ENCODE data around the gene HNRNPUL2. TPM values are rescaled to one million over a fixed set of nuclear protein-coding genes. Genes with fewer than 3 reads are reported as not detected.
A peak's percentile ranks its signal among the peaks of the same experiment; 100 is the strongest.

The HNRNPUL2 gene
- total and polyA plus RNA-seq, 9 of the 15 experiments (the other 6 are each of a cell fraction or from before 2014, with no cell fraction given), result 0.89 to 44.3 (median 15.2) TPM

DNA sequence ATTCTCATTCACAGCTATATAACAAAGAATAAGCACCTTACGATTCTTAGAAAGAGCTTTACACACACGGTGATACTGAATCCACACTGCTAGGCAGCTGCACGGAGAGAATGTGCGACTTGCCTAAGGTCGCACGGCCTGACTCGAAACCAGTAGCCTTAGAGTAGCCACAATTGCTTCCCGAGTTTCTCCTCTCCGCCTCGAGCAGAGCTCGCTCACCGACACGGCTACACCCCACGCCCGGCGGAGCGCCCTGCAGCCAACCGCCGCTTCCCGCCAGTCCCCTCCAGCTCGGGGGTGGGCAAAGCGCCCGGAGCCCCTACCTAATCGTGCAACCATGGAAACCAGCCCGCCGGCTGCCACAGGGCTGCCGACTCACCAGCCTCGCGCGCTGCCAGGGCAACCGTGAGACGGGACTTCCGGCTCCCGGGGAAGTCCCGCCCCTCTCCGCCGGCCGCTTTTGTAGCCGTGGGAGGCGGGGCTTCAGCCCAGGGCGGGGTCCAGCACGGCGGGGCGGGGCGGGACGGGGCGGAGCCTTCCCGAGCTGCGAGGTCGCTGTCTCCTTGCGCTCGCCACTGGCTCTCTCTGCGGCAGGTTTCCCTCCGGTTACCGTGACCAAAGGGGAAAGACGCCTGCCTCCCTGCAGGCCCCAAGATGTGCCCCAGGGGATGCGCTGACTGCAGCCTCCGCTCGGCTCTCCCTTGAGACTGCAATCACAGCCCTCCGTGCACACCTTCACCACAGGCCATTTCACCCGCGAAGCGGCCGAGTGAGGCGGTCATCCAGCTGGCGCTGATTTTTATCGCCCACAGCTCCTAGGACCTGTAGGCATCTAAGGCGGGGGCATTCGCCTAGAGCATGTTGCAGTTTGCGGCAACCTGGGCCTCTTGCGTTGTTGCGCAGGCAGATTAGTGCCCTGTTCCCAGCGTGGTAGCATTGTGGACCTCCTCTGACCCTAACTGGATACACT, 21.1 kb downstream of the HNRNPUL2 start:
- Histone ChIP-seq H3K9me1 (ENCODE audit: control insufficient read depth, insufficient read depth, low read length) (peaks cover 2% of the 10 kb centered on the region), H3K4me3 (peak overlapping the region; percentile 72), H3K79me2 (ENCODE audit: control insufficient read depth, insufficient read depth, low read length) (peaks cover 14% of the 10 kb centered on the region), H2AFZ (ENCODE audit: low read depth, low read length) (peak overlapping the region; percentile 87), H3K36me3 (ENCODE audit: control insufficient read depth, insufficient read depth, low read length) (peaks cover 63% of the 10 kb centered on the region), H3K9me3 (replicated peaks; ENCODE audit: control insufficient read depth, insufficient read depth, low read depth, low read length) (no peaks in the 10 kb centered on the region), H3K27ac (ENCODE audit: extremely low read depth, low read depth, low read length) (peak overlapping the region; percentile 82), H3K4me2 (ENCODE audit: insufficient read depth, low read length) (peak overlapping the region; percentile 97), H3K9ac (ENCODE audit: insufficient read depth in 1 of 2, low read depth in 2 of 2, low read length in 2 of 2) (peak overlapping the region; percentile 76 to 93), H3K4me1 (replicated peaks in 1 of 2; ENCODE audit: control insufficient read depth in 2 of 2, insufficient read depth in 2 of 2, low read length in 2 of 2) (peaks cover 29 to 42% of the 10 kb centered on the region in 2 experiments), H3K27me3 (ENCODE audit: control insufficient read depth in 2 of 2, insufficient read depth in 2 of 2, low read length in 2 of 2) (no peaks in the 10 kb centered on the region), H4K20me1 (replicated peaks; ENCODE audit: control insufficient read depth, insufficient read depth, low read length) (peaks cover 3% of the 10 kb centered on the region; the same call in 1 of the 2 replicates)
- ChIA-PET POLR2A (interaction anchor here (0.6 to 4.1 kb wide), 23 partner anchors 10 to 341 kb away, joined by 3 to 31 read pairs (median 4); partner anchors contain the start of genes C11orf98, CSKMT, GANAB and HNRNPUL2), CTCF (ENCODE audit: low intra/inter-chr PET ratio) (no interaction called here)
- FAIRE-seq (peak; percentile 77), ATAC-seq (peak; percentile 95), DNase-seq (ENCODE audit: extremely low read depth in 1 of 4, low spot score in 3 of 4) (peak; percentile 93 to 97 (median 96))
- WGBS (ENCODE audit: insufficient coverage, low coverage, missing lambda C conversion rate), result 3% methylated on average over 61 of the region's 73 CpGs
- in situ Hi-C loops (cut with MboI) (no loop called here), intact Hi-C loops (cut with micrococcal nuclease) (loop anchor here (2.0 to 5.0 kb wide), 2 partner anchors 21 to 309 kb away; partner anchors contain the start of gene HNRNPUL2)
- BruUV-seq (replicated peaks), result TSS peak; percentile 45
- TF ChIP-seq RBM22 (IDR thresholded peaks at IDR 0.05; ENCODE audit: low read depth, low read length, poor library complexity, severe bottlenecking), result peak; percentile 94
- TF ChIP-seq MAFG (tag; conservative IDR thresholded peaks at IDR 0.05), result 0 out of 2 replicates have a peak, but pooled peaks have one; percentile 3
- TF ChIP-seq HNRNPLL (IDR thresholded peaks at IDR 0.05; ENCODE audit: low read depth, low read length, poor library complexity, severe bottlenecking), result peak; percentile 34
- peak in 1 of 2 experiments; percentile 88; a peak in 2 of 4 replicates for TF ChIP-seq HDAC1 (IDR thresholded peaks at IDR 0.05)
- TF ChIP-seq HNRNPUL1 (IDR thresholded peaks at IDR 0.05; ENCODE audit: low read length), result no peak
- peak; percentile 64 for TF ChIP-seq CTBP1 (IDR thresholded peaks at IDR 0.05; ENCODE audit: borderline replicate concordance)
- peak; percentile 85 for TF ChIP-seq TBP (optimal IDR thresholded peaks at IDR 0.05; ENCODE audit: low read depth, low read length)
- TF ChIP-seq, protein P1, sequence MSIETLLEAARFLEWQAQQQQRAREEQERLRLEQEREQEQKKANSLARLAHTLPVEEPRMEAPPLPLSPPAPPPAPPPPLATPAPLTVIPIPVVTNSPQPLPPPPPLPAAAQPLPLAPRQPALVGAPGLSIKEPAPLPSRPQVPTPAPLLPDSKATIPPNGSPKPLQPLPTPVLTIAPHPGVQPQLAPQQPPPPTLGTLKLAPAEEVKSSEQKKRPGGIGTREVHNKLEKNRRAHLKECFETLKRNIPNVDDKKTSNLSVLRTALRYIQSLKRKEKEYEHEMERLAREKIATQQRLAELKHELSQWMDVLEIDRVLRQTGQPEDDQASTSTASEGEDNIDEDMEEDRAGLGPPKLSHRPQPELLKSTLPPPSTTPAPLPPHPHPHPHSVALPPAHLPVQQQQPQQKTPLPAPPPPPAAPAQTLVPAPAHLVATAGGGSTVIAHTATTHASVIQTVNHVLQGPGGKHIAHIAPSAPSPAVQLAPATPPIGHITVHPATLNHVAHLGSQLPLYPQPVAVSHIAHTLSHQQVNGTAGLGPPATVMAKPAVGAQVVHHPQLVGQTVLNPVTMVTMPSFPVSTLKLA (conservative IDR thresholded peaks at IDR 0.05), result peak in 1 of 2 experiments; percentile 75; a peak in 3 of 4 replicates
- peak; percentile 79 for TF ChIP-seq CXXC5 (CRISPR knock-in tag; IDR thresholded peaks at IDR 0.05)
- no peak for TF ChIP-seq ZNF140 (CRISPR knock-in tag; IDR thresholded peaks at IDR 0.05)
- no peak for TF ChIP-seq ZBED1 (IDR thresholded peaks at IDR 0.05)
- no peak for TF ChIP-seq KAT7 (CRISPR knock-in tag; IDR thresholded peaks at IDR 0.05; ENCODE audit: borderline replicate concordance)
- peak; percentile 32; the same call in 1 of the 2 replicates for TF ChIP-seq MYC (IDR thresholded peaks at IDR 0.05; ENCODE audit: low read depth, low read length)
- TF ChIP-seq MYC (CRISPR knock-in tag; IDR thresholded peaks at IDR 0.05; ENCODE audit: borderline replicate concordance, low read depth), result no peak
- peak; percentile 51; the same call in 1 of the 2 replicates for TF ChIP-seq ZNF436 (CRISPR knock-in tag; IDR thresholded peaks at IDR 0.05)
- no peak for TF ChIP-seq ZNF316 (IDR thresholded peaks at IDR 0.05)
- TF ChIP-seq CREM (IDR thresholded peaks at IDR 0.05; ENCODE audit: low read depth), result peak; percentile 7; the same call in 1 of the 2 replicates
- no peak for TF ChIP-seq JUN (IDR thresholded peaks at IDR 0.05; ENCODE audit: borderline replicate concordance, low read depth, low read length)
- TF ChIP-seq JUN (CRISPR knock-in tag; IDR thresholded peaks at IDR 0.05; ENCODE audit: borderline replicate concordance), result peak; percentile 87; the same call in 1 of the 2 replicates
- TF ChIP-seq, protein P2, sequence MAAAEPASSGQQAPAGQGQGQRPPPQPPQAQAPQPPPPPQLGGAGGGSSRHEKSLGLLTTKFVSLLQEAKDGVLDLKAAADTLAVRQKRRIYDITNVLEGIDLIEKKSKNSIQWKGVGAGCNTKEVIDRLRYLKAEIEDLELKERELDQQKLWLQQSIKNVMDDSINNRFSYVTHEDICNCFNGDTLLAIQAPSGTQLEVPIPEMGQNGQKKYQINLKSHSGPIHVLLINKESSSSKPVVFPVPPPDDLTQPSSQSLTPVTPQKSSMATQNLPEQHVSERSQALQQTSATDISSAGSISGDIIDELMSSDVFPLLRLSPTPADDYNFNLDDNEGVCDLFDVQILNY (CRISPR knock-in tag; IDR thresholded peaks at IDR 0.05), result peak; percentile 37; the same call in 1 of the 2 replicates
